Tibial artery (tissue), 4 donors: ENCODE data around the gene CSMD2.
"Not testable (repeated sequence)": the region's sequence is repeated elsewhere in the genome, so short reads cannot be mapped to it uniquely, and the experiment has no call there.

Experiments used
- DNase-seq, 2 donors: peaks; one replicate each; pipeline ENCODE4 v3.0.0-alpha.2; 2019
- H3K27ac ChIP-seq, 2 donors: fragments of 200-600 bp; sonication (generic) in 1 of 2; 1 replicate in 1 of 2; 2 replicates in 1 of 2; pipeline ENCODE4 v1.5.1; 2018 to 2019; ENCODE audit warnings: mild to moderate bottlenecking in 1 of 2
- H3K27me3 ChIP-seq, 2 donors: fragments of 200-600 bp; sonication (generic) in 1 of 2; one replicate each; pipeline versions ENCODE4 v1.5.1 to v1.6.0; 2016 to 2019
- H3K36me3 ChIP-seq, 3 donors: fragments of 200-600 bp; sonication (generic) in 2 of 3; one replicate each; pipeline ENCODE4 v1.5.1; 2016 to 2019; ENCODE audit warnings: mild to moderate bottlenecking in 2 of 3
- H3K4me1 ChIP-seq, 4 donors: fragments of 200-600 bp; sonication (generic) in 2 of 4; 1 replicate in 3 of 4; 2 replicates in 1 of 4; pipeline ENCODE4 v1.5.1; 2016 to 2019
- H3K4me3 ChIP-seq, 2 donors: fragments of 200-600 bp; sonication (generic) in 1 of 2; 1 replicate in 1 of 2; 2 replicates in 1 of 2; pipeline ENCODE4 v1.5.1; 2018 to 2019; ENCODE audit warnings: mild to moderate bottlenecking in 2 of 2
- H3K9me3 ChIP-seq, 3 donors: fragments of 200-600 bp; sonication (generic) in 1 of 3; one replicate each; pipeline ENCODE4 v1.5.1; 2016 to 2019
- intact Hi-C: fragments of 100-400 bp; cut with DNase I; formaldehyde crosslinking; loops from one replicate; pipeline ENCODE4 v1.15.0; 2023; ENCODE audit warnings: low total_unique reads
- TF ChIP-seq, protein P1 (sequence below), 2 experiments: fragments of 200-600 bp in 1 of 2; fragments of 450-650 bp in 1 of 2; IDR thresholded peaks; one replicate each; pipeline ENCODE4 v1.5.1; 2017 to 2019; ENCODE audit warnings: antibody characterized with exemption in 2 of 2, mild to moderate bottlenecking in 1 of 2, moderate library complexity in 1 of 2

Gene CSMD2

DNA sequence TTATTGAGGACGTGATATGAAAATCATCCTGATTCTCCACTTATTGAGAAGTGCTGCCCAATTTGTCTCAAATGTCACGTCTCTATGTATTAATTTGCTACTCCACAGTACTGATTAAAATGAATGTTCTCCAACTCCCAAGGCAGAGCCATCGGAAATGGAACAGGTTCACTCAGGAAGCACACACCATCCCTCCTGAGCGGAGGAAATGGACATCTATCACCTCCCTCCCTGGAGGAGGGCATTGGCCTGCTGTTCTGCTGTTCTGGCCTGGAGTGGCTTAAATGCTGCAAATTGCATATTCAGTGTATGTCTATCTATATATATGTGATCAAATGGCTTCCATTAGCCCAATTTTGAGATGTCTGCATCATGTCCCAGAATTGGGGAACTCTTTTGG, 140.5 kb downstream of the CSMD2 start:
- Histone ChIP-seq H3K4me3 (no peak overlapping the region), H3K9me3 (no peaks in the 10 kb centered on the region), H3K36me3 (no peaks in the 10 kb centered on the region), H3K4me1 (no peaks in the 10 kb centered on the region), H3K27me3 (peaks cover 0 to 14% of the 10 kb centered on the region in 2 donors), H3K27ac (no peak overlapping the region)
- DNase-seq = no peak
- TF ChIP-seq, protein P1, sequence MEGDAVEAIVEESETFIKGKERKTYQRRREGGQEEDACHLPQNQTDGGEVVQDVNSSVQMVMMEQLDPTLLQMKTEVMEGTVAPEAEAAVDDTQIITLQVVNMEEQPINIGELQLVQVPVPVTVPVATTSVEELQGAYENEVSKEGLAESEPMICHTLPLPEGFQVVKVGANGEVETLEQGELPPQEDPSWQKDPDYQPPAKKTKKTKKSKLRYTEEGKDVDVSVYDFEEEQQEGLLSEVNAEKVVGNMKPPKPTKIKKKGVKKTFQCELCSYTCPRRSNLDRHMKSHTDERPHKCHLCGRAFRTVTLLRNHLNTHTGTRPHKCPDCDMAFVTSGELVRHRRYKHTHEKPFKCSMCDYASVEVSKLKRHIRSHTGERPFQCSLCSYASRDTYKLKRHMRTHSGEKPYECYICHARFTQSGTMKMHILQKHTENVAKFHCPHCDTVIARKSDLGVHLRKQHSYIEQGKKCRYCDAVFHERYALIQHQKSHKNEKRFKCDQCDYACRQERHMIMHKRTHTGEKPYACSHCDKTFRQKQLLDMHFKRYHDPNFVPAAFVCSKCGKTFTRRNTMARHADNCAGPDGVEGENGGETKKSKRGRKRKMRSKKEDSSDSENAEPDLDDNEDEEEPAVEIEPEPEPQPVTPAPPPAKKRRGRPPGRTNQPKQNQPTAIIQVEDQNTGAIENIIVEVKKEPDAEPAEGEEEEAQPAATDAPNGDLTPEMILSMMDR (IDR thresholded peaks at IDR 0.05) = no peak
- intact Hi-C loops = no loop called here

DNA sequence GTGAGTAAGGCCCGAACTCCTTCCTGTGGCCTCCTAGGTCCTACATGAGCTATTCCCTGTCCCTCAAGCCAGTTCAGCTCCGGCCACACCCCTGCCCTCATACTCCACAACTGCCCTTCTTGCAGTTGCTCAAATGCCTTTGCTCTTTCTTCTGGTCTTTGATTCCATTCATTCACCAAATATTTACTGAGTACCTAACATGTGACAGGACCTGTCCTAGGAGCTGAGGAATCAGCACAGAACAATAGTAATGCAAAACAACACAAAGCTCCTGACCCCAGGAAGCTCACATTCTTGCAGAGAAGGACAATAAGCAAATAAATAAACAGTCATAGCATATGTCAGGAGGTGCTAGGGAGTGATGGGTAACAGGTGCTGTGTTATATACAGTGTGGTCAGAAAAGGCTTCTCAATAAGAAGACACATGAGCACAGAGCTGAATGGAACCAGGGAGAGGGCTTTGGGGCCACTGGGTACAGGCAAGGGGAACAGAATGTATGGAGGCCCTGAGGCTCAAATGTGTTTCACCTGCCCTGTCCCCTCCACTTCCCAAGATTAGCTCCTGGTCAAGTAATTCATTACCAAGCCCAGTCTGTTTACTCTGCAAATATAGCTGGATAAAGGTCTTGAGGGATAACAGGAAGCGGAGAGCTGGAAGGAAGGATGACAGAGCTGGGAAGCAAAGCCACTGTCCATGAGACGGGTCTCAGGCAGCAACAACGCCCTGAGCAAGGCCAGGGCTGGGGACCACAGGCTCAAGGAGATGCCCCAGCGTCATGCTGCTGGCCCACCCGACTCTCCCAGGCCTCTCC, 145.1 kb downstream of the CSMD2 start:
- Histone ChIP-seq H3K36me3 (no peaks in the 10 kb centered on the region), H3K4me1 (no peaks in the 10 kb centered on the region), H3K9me3 (no peaks in the 10 kb centered on the region), H3K27me3 (peaks cover 0 to 14% of the 10 kb centered on the region in 2 donors), H3K4me3 (no peak overlapping the region), H3K27ac (no peak overlapping the region)
- DNase-seq = no peak
- intact Hi-C loops = no loop called here
- TF ChIP-seq, protein P1 (IDR thresholded peaks at IDR 0.05) = no peak

DNA sequence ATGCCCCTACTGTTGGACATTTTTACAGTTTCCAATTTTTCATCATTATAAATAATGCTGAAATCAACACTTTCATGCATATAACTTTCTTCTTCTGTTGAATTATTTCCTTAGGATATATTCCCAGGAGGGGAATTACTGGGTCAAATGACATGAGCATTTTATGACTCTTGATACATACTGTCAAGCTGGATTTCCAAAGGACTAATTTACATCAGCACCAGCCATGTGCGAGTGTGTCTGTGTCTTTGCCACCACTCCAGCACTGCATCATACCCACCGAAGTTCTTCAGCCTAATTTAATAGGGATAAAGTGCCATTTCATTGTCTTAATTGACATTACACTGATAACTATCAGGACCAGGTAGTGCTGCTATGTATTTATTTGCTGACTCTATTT, 146.7 kb downstream of the CSMD2 start:
- Histone ChIP-seq H3K27me3 (peaks cover 0 to 14% of the 10 kb centered on the region in 2 donors), H3K4me3 (no peak overlapping the region), H3K27ac (no peak overlapping the region), H3K36me3 (no peaks in the 10 kb centered on the region), H3K9me3 (no peaks in the 10 kb centered on the region), H3K4me1 (no peaks in the 10 kb centered on the region)
- DNase-seq = no peak
- TF ChIP-seq, protein P1 (IDR thresholded peaks at IDR 0.05) = no peak
- intact Hi-C loops = no loop called here

DNA sequence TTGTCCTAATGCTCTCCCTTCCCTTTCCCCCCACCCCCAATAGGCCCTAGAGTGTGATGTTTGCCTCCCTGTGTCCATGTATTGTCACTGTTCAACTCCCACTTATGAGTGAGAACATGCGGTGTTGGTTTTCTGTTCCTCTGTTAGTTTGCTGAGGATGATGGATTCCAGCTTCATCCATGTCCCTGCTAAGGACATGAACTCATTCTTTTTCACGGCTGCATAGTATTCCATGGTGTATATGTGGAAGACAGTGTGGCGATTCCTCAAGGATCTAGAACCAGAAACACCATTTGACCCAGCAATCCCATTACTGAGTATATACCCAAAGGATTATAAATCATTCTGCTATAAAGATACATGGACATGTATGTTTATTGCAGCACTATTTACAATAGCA, 148.7 kb downstream of the CSMD2 start:
- H3K27ac ChIP-seq, H3K27me3 ChIP-seq, H3K9me3 ChIP-seq, H3K4me1 ChIP-seq, H3K4me3 ChIP-seq, H3K36me3 ChIP-seq, DNase-seq, intact Hi-C loops: not testable (repeated sequence)

DNA sequence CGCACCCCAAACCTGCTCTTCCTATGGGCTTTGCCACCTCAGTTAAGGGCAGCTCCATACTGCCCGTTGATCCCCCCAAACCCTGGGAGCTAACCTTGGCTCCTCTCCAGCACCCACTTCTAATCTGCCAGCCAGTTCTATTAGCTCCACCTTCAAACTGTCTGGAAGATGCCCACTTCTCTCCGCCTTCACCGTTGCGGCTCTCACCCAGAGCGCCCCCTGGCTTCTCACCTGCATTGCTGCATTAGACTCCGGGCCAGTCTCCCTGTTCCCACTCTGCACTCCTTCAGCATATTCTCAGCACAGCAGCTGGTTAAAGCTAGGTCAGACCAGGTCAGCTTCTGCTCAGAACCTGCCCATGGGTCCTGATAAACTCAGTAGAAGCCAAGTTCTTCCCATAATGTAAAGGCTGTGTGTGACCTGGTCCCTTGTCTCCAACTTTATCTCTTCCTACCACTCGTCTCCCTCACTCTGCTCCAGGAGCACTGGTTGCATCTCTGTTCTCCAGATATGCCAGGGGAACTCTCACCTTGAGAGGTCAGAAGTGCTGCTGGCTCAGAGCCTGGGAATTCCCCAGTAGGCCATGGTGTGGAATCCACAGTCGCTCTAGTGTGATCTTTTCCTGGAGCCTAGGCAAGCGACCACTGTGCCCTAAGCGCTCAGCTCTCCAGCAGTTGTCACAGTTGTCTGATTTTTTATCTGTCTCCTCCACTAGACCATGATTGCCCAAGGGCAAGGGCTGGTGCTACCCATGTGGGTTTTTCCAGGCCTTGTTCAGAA, 150.9 kb downstream of the CSMD2 start:
- no peaks in the 10 kb centered on the region for H3K9me3 ChIP-seq
- H3K4me1 ChIP-seq = no peaks in the 10 kb centered on the region
- TF ChIP-seq, protein P1 (IDR thresholded peaks at IDR 0.05) = peak; percentile 65 to 66
- no peaks in the 10 kb centered on the region for H3K27me3 ChIP-seq
- DNase-seq = no peak
- no peak overlapping the region for H3K27ac ChIP-seq
- intact Hi-C loops = no loop called here
- H3K4me3 ChIP-seq = no peak overlapping the region
- no peaks in the 10 kb centered on the region for H3K36me3 ChIP-seq

DNA sequence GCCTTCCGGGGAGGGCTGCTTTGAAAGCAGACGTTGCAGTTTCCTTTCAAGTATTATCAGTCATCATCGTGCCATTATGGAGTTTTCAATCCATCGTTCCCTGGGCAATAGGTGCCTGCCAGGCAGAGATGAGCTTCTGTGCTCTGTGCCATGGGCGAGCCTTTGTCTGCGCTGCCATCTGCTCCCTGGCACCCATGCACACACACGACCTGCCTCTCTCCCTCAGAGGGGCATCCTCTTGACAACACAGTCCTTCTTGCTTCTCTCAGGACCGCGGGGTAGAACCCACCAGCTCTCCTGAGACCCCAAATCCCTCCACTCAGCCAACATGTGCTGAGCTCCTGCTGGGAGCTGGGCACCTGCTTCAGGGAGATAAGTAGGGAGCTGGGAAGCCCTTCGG, 151.9 kb downstream of the CSMD2 start:
- intact Hi-C loops = no loop called here
- TF ChIP-seq, protein P1 (IDR thresholded peaks at IDR 0.05) = no peak
- no peak for DNase-seq

More for the DNA sequence above, 151.9 kb downstream of the CSMD2 start:
- no peak overlapping the region for H3K4me3 ChIP-seq
- H3K27ac ChIP-seq = no peak overlapping the region
- H3K36me3 ChIP-seq = no peaks in the 10 kb centered on the region
- H3K4me1 ChIP-seq = no peaks in the 10 kb centered on the region
- no peaks in the 10 kb centered on the region for H3K9me3 ChIP-seq
- no peaks in the 10 kb centered on the region for H3K27me3 ChIP-seq
